ENCODE measurements around the gene DUS1L.

DUS1L gene

GRCh38 chr17:82065638-82066303 lies at the start of gene DUS1L:
Gene DUS1L, minus strand, starts transcription at chr17:82065804. Its CDS starts 745 bp downstream, at chr17:82065059.
- DNase-seq, result peak; percentile 57 to 79

GRCh38 chr17:82114872-82115271 lies 49.3 kb upstream of the DUS1L start:
- no peak for DNase-seq

- DNase-seq, result no peak
These were observed 48.8 kb upstream of the DUS1L start for GRCh38 chr17:82114447-82114846.

- no peak for DNase-seq
These were observed 48.3 kb upstream of the DUS1L start for GRCh38 chr17:82113941-82114340.

- no peak for DNase-seq
These were observed 47.8 kb upstream of the DUS1L start for GRCh38 chr17:82113422-82113821.

- DNase-seq, result no peak
These were observed 47.3 kb upstream of the DUS1L start for GRCh38 chr17:82112914-82113311.

GRCh38 chr17:82112181-82112913 lies 46.7 kb upstream of the DUS1L start:
- DNase-seq, result no peak

- peak in 1 of 2 donors; percentile 21 for DNase-seq
These were observed 44.7 kb upstream of the DUS1L start for GRCh38 chr17:82110298-82110697.

GRCh38 chr17:82108961-82109475 lies 43.4 kb upstream of the DUS1L start:
- DNase-seq, result no peak

- DNase-seq, result no peak
These were observed 42.9 kb upstream of the DUS1L start for GRCh38 chr17:82108496-82108945.

GRCh38 chr17:82108038-82108437 lies 42.4 kb upstream of the DUS1L start:
- DNase-seq, result no peak

GRCh38 chr17:82107341-82107860 lies 41.8 kb upstream of the DUS1L start:
- DNase-seq, result no peak

- no peak for DNase-seq
These were observed 41.2 kb upstream of the DUS1L start for GRCh38 chr17:82106688-82107305.

- DNase-seq, result peak; percentile 61 to 69
These were observed 40.5 kb upstream of the DUS1L start for GRCh38 chr17:82105882-82106687.

GRCh38 chr17:82105417-82105881 lies 39.8 kb upstream of the DUS1L start:
- DNase-seq, result no peak

- DNase-seq, result no peak
These were observed 39.3 kb upstream of the DUS1L start for GRCh38 chr17:82104797-82105416.

- no peak for DNase-seq
These were observed 38.2 kb upstream of the DUS1L start for GRCh38 chr17:82103553-82104451.

GRCh38 chr17:82101767-82102679 lies 36.4 kb upstream of the DUS1L start:
- DNase-seq, result no peak

GRCh38 chr17:82101301-82101715 lies 35.7 kb upstream of the DUS1L start:
- no peak for DNase-seq
